ENCODE results near the gene KMT2B. TPM values are rescaled to one million over a fixed set of nuclear protein-coding genes. Genes with fewer than 3 reads are reported as not detected.

Gene KMT2B
- total RNA-seq, 2 donors from 2014 or later, result 54.6 to 200 TPM

Other genes with a start within 250 kb of the KMT2B start
- gene KRTDAP, start 227.5 kb upstream of the KMT2B start, total RNA-seq, result not detected
- gene DMKN, start 204.4 kb upstream of the KMT2B start, total RNA-seq, result 1 to 10 TPM in 1 of 2 donors, under 1 TPM in 1; 0.46 to 3.6 TPM
- gene SBSN, start 189.7 kb upstream of the KMT2B start, total RNA-seq, result not detected
- not detected for gene GAPDHS, start 184.5 kb upstream of the KMT2B start, total RNA-seq
- 10 to 100 TPM; 44.1 to 69.1 TPM for gene TMEM147, start 172.4 kb upstream of the KMT2B start, total RNA-seq
- gene ATP4A, start 154.3 kb upstream of the KMT2B start, total RNA-seq, result not detected
- gene PMIS2, start 131.8 kb upstream of the KMT2B start, total RNA-seq, result not detected
- 10 to 100 TPM; 44.2 to 44.5 TPM for gene HAUS5, start 105.3 kb upstream of the KMT2B start, total RNA-seq
- 10 to 100 TPM; 69.3 to 79.0 TPM for gene RBM42, start 89.0 kb upstream of the KMT2B start, total RNA-seq
- gene ETV2, start 76.3 kb upstream of the KMT2B start, total RNA-seq, result under 1 TPM; 0.62 to 0.77 TPM
- gene COX6B1, start 69.7 kb upstream of the KMT2B start, total RNA-seq, result 100 to 1,000 TPM; 445 to 472 TPM
- 1 to 10 TPM in 1 of 2 donors, not detected in 1; 4.4 TPM for gene UPK1A, start 51.5 kb upstream of the KMT2B start, total RNA-seq
- 100 to 1,000 TPM; 181 to 198 TPM for gene ZBTB32, start 13.4 kb upstream of the KMT2B start, total RNA-seq
- 100 to 1,000 TPM in 1 of 2 donors, 10 to 100 TPM in 1; 74.6 to 245 TPM for gene IGFLR1, start 24.4 kb downstream of the KMT2B start, total RNA-seq
- gene U2AF1L4, start 27.4 kb downstream of the KMT2B start, total RNA-seq, result 10 to 100 TPM; 33.8 to 69.0 TPM
- gene PSENEN, start 27.6 kb downstream of the KMT2B start, total RNA-seq, result 10 to 100 TPM; 43.2 to 49.4 TPM
- gene LIN37, start 30.6 kb downstream of the KMT2B start, total RNA-seq, result 10 to 100 TPM; 11.2 to 25.0 TPM
- gene HSPB6, start 39.0 kb downstream of the KMT2B start, total RNA-seq, result under 1 TPM; 0.32 to 0.99 TPM
- gene PROSER3, start 40.2 kb downstream of the KMT2B start, total RNA-seq, result 10 to 100 TPM; 28.3 to 49.4 TPM
- gene ARHGAP33, start 57.6 kb downstream of the KMT2B start, total RNA-seq, result 100 to 1,000 TPM in 1 of 2 donors, 10 to 100 TPM in 1; 38.7 to 106 TPM
- not detected for gene PRODH2, start 94.8 kb downstream of the KMT2B start, total RNA-seq
- under 1 TPM in 1 of 2 donors, not detected in 1; 0.10 TPM for gene NPHS1, start 134.5 kb downstream of the KMT2B start, total RNA-seq
- gene KIRREL2, start 138.9 kb downstream of the KMT2B start, total RNA-seq, result 1 to 10 TPM; 1.2 to 3.3 TPM
- 1 to 10 TPM; 2.9 to 9.3 TPM for gene APLP1, start 150.6 kb downstream of the KMT2B start, total RNA-seq
- gene NFKBID, start 182.5 kb downstream of the KMT2B start, total RNA-seq, result 100 to 1,000 TPM in 1 of 2 donors, 10 to 100 TPM in 1; 58.9 to 144 TPM
- 10 to 100 TPM; 40.0 to 48.5 TPM for gene HCST, start 184.5 kb downstream of the KMT2B start, total RNA-seq
- gene TYROBP, start 190.3 kb downstream of the KMT2B start, total RNA-seq, result under 1 TPM in 1 of 2 donors, not detected in 1; 0.75 TPM
- 10 to 100 TPM in 1 of 2 donors, 1 to 10 TPM in 1; 6.4 to 10.1 TPM for gene LRFN3, start 218.4 kb downstream of the KMT2B start, total RNA-seq

Data from activated naive CD4-positive, alpha-beta T cell treated with anti-CD3 and anti-CD28 coated beads, Interleukin-2, amount 50 U/mL, for 72 hours (primary cell).